ENCODE results near the gene MOB3A. TPM values are rescaled to one million over a fixed set of nuclear protein-coding genes. Genes with fewer than 3 reads are reported as not detected.

MOB3A gene
- total RNA-seq, 1 donor from 2014 or later, result 6.0 TPM

GRCh38 chr19:2037651-2038255 lies 58.4 kb downstream of the MOB3A start:
- Histone ChIP-seq H3K4me3 (no peak overlapping the region), H3K27me3 (no peaks in the 10 kb centered on the region), H2AFZ (replicated peaks) (no peak overlapping the region), H3K9me3 (ENCODE audit: low read depth) (no peaks in the 10 kb centered on the region), H3F3A (ENCODE audit: low read depth) (peaks cover 33% of the 10 kb centered on the region), H3K79me2 (ENCODE audit: low read depth) (peaks cover 16% of the 10 kb centered on the region), H3K36me3 (no peaks in the 10 kb centered on the region), H4K20me1 (ENCODE audit: low read depth) (peaks cover 11% of the 10 kb centered on the region), H3K9ac (no peak overlapping the region), H3K4me2 (no peak overlapping the region), H3K4me1 (peaks cover 22% of the 10 kb centered on the region), H3K27ac (peak overlapping the region; percentile 37)
- Mint-ChIP-seq H3K4me1 (peaks cover 11% of the 10 kb centered on the region), H3K27ac (no peak overlapping the region), H3K36me3 (peaks cover 8% of the 10 kb centered on the region), H3K9me3 (peaks cover 2% of the 10 kb centered on the region), H3K27me3 (ENCODE audit: insufficient read depth, low read depth) (no peaks in the 10 kb centered on the region), H3K4me3 (no peak overlapping the region)
- DNase-seq (ENCODE audit: low spot score), result no peak
- TF ChIP-seq EZH2phosphoT487 (IDR thresholded peaks at IDR 0.05), result no peak
- TF ChIP-seq, protein P1, sequence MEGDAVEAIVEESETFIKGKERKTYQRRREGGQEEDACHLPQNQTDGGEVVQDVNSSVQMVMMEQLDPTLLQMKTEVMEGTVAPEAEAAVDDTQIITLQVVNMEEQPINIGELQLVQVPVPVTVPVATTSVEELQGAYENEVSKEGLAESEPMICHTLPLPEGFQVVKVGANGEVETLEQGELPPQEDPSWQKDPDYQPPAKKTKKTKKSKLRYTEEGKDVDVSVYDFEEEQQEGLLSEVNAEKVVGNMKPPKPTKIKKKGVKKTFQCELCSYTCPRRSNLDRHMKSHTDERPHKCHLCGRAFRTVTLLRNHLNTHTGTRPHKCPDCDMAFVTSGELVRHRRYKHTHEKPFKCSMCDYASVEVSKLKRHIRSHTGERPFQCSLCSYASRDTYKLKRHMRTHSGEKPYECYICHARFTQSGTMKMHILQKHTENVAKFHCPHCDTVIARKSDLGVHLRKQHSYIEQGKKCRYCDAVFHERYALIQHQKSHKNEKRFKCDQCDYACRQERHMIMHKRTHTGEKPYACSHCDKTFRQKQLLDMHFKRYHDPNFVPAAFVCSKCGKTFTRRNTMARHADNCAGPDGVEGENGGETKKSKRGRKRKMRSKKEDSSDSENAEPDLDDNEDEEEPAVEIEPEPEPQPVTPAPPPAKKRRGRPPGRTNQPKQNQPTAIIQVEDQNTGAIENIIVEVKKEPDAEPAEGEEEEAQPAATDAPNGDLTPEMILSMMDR (IDR thresholded peaks at IDR 0.05), result no peak
- no peak for TF ChIP-seq EZH2 (IDR thresholded peaks at IDR 0.05)

GRCh38 chr19:2036424-2036823 lies 59.7 kb downstream of the MOB3A start:
- Histone ChIP-seq H3K4me1 (peaks cover 21% of the 10 kb centered on the region), H3K9ac (no peak overlapping the region)

DNA sequence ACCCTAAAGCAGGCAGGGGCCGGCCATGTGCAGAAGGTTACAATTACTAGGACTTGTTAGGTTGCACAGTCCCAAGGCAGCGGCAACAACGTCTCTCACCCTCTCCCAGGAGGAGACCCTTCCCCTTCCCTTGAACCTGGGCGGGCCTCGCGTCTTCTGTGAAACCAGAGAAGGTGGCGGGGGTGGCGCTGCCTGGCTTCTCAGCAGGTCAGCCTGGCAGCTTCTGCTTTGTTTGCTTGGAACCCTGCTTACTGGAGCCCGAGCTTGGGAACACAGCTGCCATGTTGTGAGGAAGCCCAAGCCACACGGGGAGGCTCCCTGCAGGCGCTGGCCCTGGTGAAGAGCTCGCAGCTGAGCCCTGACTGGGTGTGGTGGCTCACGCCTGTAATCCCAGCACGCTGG lies 60.5 kb downstream of the MOB3A start:
- TF ChIP-seq EZH2phosphoT487 (IDR thresholded peaks at IDR 0.05) (no peak), EZH2 (IDR thresholded peaks at IDR 0.05) (no peak)
- TF ChIP-seq, protein P1 (IDR thresholded peaks at IDR 0.05), result no peak
- Histone ChIP-seq H3K4me1 (peaks cover 13% of the 10 kb centered on the region), H3F3A (ENCODE audit: low read depth) (peaks cover 41% of the 10 kb centered on the region), H4K20me1 (ENCODE audit: low read depth) (peaks cover 11% of the 10 kb centered on the region), H3K27me3 (no peaks in the 10 kb centered on the region), H3K9me3 (ENCODE audit: low read depth) (no peaks in the 10 kb centered on the region), H3K4me3 (no peak overlapping the region), H3K9ac (no peak overlapping the region), H3K4me2 (no peak overlapping the region), H2AFZ (replicated peaks) (no peak overlapping the region), H3K27ac (no peak overlapping the region), H3K79me2 (ENCODE audit: low read depth) (peaks cover 4% of the 10 kb centered on the region), H3K36me3 (no peaks in the 10 kb centered on the region)
- peak; percentile 3 for DNase-seq (ENCODE audit: low spot score)
- Mint-ChIP-seq H3K27ac (no peak overlapping the region), H3K36me3 (peaks cover 8% of the 10 kb centered on the region), H3K4me1 (peaks cover 15% of the 10 kb centered on the region), H3K4me3 (no peak overlapping the region), H3K27me3 (ENCODE audit: insufficient read depth, low read depth) (peaks cover 5% of the 10 kb centered on the region), H3K9me3 (peaks cover 2% of the 10 kb centered on the region)

More at GRCh38 chr19:2036424-2036823, 59.7 kb downstream of the MOB3A start:
- Histone ChIP-seq H3K4me2 (no peak overlapping the region), H3K27ac (no peak overlapping the region), H3K4me3 (no peak overlapping the region), H4K20me1 (ENCODE audit: low read depth) (peaks cover 11% of the 10 kb centered on the region), H3K9me3 (ENCODE audit: low read depth) (no peaks in the 10 kb centered on the region), H3F3A (ENCODE audit: low read depth) (peaks cover 40% of the 10 kb centered on the region), H3K36me3 (no peaks in the 10 kb centered on the region), H2AFZ (replicated peaks) (no peak overlapping the region), H3K27me3 (no peaks in the 10 kb centered on the region), H3K79me2 (ENCODE audit: low read depth) (peaks cover 12% of the 10 kb centered on the region)
- Mint-ChIP-seq H3K9me3 (peaks cover 2% of the 10 kb centered on the region), H3K27ac (no peak overlapping the region), H3K4me3 (no peak overlapping the region), H3K4me1 (peaks cover 15% of the 10 kb centered on the region), H3K36me3 (peaks cover 8% of the 10 kb centered on the region), H3K27me3 (ENCODE audit: insufficient read depth, low read depth) (peaks cover 3% of the 10 kb centered on the region)
- DNase-seq (ENCODE audit: low spot score), result no peak
- no peak for TF ChIP-seq EZH2 (IDR thresholded peaks at IDR 0.05)
- TF ChIP-seq EZH2phosphoT487 (IDR thresholded peaks at IDR 0.05), result no peak

Data from neural progenitor cell (in vitro differentiated cells).